GM12892 (cell line): ENCODE measurements around the gene ADCY6.

Experiments used
- POLR2A ChIP-seq: IDR thresholded peaks from 2 replicates; pipeline ENCODE4 v1.6.1; 2011; ENCODE audit warnings: low read depth, low read length, control low read depth
- POLR2AphosphoS5 ChIP-seq: IDR thresholded peaks from 2 replicates; pipeline ENCODE4 v1.6.1; 2011; ENCODE audit warnings: low read depth, low read length, control low read depth
- TAF1 ChIP-seq: IDR thresholded peaks from 2 replicates; pipeline ENCODE4 v1.6.1; 2011; ENCODE audit warnings: low read depth, mild to moderate bottlenecking, control low read depth, low read length, borderline replicate concordance

DNA sequence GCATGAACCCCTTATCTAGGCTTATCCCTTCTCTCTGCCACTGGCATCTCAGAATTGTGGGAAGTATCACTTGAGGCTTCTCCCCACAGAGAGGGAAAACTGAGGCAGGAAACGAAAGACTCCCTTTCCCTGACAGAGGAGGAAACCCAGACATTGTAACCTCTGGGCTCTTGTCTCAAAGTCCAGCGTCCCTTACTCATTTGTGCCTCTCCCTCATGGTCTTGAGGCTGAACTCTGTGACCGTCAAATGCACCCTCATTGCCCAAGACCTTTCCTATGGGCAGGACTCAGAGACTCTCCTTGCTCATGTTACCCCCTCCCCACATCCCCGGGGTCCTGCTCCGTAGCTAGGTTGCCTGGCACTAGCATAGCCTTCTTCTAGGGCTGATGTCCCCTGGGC is 33.2 kb upstream of the ADCY6 start:
- TF ChIP-seq POLR2AphosphoS5 (no peak), TAF1 (no peak), POLR2A (no peak)
